ENCODE data around the gene DOP1A.
A peak's percentile ranks its signal among the peaks of the same experiment; 100 is the strongest.

The DOP1A gene

GRCh38 chr6:83198486-83199172, 131.2 kb downstream of the DOP1A start:
- H3K27ac ChIP-seq: peak overlapping the region; percentile 26; the same call in 1 of the 2 replicates
- TF ChIP-seq, protein P1, sequence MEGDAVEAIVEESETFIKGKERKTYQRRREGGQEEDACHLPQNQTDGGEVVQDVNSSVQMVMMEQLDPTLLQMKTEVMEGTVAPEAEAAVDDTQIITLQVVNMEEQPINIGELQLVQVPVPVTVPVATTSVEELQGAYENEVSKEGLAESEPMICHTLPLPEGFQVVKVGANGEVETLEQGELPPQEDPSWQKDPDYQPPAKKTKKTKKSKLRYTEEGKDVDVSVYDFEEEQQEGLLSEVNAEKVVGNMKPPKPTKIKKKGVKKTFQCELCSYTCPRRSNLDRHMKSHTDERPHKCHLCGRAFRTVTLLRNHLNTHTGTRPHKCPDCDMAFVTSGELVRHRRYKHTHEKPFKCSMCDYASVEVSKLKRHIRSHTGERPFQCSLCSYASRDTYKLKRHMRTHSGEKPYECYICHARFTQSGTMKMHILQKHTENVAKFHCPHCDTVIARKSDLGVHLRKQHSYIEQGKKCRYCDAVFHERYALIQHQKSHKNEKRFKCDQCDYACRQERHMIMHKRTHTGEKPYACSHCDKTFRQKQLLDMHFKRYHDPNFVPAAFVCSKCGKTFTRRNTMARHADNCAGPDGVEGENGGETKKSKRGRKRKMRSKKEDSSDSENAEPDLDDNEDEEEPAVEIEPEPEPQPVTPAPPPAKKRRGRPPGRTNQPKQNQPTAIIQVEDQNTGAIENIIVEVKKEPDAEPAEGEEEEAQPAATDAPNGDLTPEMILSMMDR (IDR thresholded peaks at IDR 0.05): no peak
- TF ChIP-seq ZFX (IDR thresholded peaks at IDR 0.05; ENCODE audit: borderline replicate concordance): no peak

DNA sequence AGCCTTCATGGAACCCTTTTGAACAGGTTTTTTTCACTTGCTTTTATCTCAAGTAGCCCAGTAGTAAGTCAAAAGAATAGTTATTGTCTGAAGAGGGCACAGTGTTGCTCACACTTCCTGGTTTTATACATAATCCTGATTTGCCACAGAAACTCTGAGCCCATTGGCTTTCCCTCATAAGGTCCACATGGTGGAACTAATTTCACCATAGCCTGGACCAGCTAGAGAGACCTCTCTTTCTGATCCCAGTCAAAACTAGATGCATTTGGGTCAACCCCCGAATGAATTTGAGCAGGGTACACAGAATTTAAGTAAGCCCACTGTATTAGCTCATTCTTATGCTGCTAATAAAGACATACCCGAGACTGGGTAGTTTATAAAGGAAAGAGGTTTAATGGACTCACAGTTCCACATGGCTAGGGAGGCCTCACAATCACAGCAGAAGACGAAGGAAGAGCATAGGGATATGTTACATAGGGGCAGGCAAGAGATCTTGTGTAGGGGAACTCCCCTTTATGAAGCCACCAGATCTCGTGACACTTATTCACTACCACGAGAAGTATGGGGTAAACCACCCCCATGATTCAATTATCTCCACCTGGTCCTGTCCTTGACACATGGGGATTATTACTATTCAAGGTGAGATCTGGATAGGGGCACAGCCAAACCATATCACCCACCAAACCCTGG, 131.8 kb downstream of the DOP1A start:
- TF ChIP-seq, protein P1 (IDR thresholded peaks at IDR 0.05): no peak
- no peak for TF ChIP-seq ZFX (IDR thresholded peaks at IDR 0.05; ENCODE audit: borderline replicate concordance)
- H3K27ac ChIP-seq: peak overlapping the region; percentile 26

DNA sequence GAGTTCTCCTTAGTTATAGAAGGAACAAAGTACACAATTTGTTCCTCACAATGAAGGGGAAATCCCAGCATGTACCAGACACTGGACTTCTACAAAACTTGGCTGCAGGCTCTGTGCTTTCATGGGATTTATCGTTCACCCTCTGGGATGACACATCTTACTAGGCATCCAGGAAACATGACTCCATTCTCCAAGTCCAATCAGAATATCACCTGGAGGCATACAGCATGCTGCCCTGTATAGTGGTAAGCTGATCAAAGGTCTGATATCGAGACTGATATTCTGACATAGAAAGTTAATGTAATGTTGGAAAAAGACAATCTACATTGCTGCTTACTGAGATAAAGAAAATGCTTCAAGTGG, 132.4 kb downstream of the DOP1A start:
- H3K27ac ChIP-seq: peak overlapping the region; percentile 26
- no peak for TF ChIP-seq ZFX (IDR thresholded peaks at IDR 0.05; ENCODE audit: borderline replicate concordance)
- TF ChIP-seq, protein P1 (IDR thresholded peaks at IDR 0.05): no peak

GRCh38 chr6:83202031-83202430, 134.6 kb downstream of the DOP1A start:
- TF ChIP-seq, protein P1 (IDR thresholded peaks at IDR 0.05): no peak
- no peak for TF ChIP-seq ZFX (IDR thresholded peaks at IDR 0.05; ENCODE audit: borderline replicate concordance)

DNA sequence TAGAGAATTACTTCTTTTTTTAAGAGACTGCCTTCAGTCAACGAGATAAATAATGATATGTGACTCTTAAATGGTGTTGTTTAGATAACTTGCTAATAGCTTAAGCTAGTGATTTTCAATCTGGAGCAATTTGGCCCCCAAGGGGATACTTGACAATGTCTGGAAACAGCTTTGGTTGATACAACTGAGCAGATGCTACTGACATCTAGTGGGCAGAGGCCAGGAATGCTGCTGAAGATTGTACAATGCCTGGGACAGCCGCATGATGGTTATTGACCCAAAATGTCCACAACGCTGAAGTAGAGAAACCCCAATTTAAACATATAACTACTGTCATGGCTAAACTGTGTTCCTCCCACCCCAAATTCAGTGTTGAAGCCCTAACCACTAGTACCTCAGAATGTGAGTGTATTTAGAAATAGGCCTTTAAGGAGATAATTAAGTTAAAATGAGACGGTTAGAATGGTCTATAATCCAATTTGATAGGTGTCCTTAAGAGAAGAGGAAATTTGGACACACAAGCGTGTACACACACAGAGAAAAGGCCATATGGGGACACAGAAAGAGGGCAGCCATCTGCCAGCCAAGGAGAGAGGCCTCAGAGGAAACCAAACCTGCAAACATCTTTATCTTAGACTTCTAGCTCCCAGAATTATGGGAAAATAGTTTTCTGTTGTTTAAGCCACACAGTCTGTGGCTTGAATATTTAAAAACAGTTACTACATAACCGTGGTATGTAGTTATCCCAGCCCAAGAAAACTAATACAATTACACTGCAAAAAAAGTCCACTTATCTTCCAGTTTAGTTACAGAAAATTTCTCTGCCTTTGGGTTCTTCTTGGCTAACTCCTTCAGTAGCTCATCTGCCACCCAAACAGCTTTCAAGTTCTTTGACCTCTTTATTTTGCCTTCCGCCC, 147.9 kb downstream of the DOP1A start:
- no peak for TF ChIP-seq ZFX (IDR thresholded peaks at IDR 0.05; ENCODE audit: borderline replicate concordance)
- TF ChIP-seq, protein P1 (IDR thresholded peaks at IDR 0.05): peak; percentile 93
- no peak overlapping the region for H3K27ac ChIP-seq

More at GRCh38 chr6:83202031-83202430, 134.6 kb downstream of the DOP1A start:
- H3K27ac ChIP-seq: no peak overlapping the region

- no peak for TF ChIP-seq ZFX (IDR thresholded peaks at IDR 0.05; ENCODE audit: borderline replicate concordance)
- TF ChIP-seq, protein P1 (IDR thresholded peaks at IDR 0.05): no peak
- H3K27ac ChIP-seq: no peak overlapping the region
Measured at GRCh38 chr6:83216806-83217205, 149.3 kb downstream of the DOP1A start.

Data from 22Rv1 (cell line).